GM12874 (cell line): ENCODE results near the gene MICOS13.

ENCODE experiments used
- TF ChIP-seq, protein P1 (sequence below): IDR thresholded peaks from 2 replicates; pipeline ENCODE4 v1.5.1; 2011; ENCODE audit warnings: low read depth, mild to moderate bottlenecking, control low read depth, low read length, moderate library complexity; ENCODE audit not compliant: insufficient read depth

MICOS13 gene

DNA sequence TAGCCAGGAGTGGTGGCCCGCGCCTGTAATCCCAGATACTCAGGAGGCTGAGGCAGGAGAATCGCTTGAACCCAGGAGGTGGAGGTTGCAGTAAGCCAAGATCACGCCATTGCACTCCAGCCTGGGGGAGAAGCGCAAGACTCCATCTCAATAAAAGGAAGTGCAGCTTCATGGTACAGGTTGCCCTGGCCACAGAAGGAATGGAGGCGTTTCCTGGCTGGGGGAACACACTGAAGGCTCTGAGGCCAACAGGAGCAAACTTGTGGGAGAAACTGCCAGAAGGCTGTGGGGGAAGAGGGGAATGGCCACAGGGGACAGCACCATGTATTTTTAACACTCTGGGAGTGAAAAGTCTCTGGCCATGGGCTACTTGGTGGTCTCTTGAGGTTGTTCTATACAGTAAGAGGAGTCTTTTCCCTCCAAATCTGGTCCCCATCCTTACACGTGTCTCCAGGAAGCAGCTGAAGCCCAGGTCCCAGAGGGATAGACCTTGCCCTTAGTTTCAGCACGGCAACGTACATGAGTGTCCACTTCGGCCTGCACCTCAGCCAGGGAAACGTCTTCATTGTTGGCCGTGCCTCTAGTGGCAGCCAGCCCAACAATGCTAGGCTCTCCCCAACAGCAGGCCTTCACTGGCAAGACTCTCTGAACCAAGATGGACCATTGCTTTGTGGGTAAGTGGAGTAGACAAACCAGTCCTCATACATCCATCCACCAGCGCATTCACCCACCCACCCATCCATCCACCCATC, 7.4 kb downstream of the MICOS13 start:
- TF ChIP-seq, protein P1, sequence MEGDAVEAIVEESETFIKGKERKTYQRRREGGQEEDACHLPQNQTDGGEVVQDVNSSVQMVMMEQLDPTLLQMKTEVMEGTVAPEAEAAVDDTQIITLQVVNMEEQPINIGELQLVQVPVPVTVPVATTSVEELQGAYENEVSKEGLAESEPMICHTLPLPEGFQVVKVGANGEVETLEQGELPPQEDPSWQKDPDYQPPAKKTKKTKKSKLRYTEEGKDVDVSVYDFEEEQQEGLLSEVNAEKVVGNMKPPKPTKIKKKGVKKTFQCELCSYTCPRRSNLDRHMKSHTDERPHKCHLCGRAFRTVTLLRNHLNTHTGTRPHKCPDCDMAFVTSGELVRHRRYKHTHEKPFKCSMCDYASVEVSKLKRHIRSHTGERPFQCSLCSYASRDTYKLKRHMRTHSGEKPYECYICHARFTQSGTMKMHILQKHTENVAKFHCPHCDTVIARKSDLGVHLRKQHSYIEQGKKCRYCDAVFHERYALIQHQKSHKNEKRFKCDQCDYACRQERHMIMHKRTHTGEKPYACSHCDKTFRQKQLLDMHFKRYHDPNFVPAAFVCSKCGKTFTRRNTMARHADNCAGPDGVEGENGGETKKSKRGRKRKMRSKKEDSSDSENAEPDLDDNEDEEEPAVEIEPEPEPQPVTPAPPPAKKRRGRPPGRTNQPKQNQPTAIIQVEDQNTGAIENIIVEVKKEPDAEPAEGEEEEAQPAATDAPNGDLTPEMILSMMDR = no peak

DNA sequence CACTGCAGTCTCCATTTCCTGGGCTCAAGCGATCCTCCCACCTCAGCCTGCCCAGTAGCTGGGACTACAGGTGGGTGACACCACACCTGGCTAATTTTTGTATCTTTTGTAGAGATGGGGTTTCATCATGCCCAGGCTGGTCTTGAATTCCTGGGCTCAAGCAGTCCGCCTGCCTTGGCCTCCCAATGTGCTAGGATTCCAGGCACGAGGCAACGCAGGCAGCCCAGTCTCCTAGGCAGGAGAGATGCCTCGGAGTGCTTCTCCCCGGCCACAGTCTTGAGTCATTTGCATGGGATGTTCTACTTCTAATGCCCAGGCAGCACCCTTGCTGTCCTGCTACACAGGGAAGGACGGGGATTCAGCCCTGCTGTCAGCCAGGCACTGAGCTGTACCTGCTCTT, 8.7 kb downstream of the MICOS13 start:
- TF ChIP-seq, protein P1 = no peak

DNA sequence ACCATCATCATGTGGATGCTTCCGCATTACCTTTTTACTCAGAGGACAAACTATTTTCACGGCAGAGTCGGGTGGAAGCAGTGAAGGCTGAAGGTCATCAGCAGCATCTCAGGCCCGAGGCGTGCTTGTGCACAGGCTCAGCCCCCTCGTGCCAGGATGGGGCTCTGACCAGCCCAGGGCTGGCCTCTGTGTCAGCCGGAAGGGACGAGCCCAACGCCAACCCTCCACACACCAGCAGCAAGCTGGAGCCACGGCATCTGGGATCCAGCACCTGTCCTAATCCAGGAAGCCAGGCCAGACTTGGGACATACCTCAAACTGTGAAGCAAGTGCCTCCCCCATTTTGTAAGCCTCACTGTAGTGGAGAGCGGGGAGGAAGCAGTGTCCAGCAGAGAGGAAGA, 11.1 kb downstream of the MICOS13 start:
- TF ChIP-seq, protein P1 = no peak

DNA sequence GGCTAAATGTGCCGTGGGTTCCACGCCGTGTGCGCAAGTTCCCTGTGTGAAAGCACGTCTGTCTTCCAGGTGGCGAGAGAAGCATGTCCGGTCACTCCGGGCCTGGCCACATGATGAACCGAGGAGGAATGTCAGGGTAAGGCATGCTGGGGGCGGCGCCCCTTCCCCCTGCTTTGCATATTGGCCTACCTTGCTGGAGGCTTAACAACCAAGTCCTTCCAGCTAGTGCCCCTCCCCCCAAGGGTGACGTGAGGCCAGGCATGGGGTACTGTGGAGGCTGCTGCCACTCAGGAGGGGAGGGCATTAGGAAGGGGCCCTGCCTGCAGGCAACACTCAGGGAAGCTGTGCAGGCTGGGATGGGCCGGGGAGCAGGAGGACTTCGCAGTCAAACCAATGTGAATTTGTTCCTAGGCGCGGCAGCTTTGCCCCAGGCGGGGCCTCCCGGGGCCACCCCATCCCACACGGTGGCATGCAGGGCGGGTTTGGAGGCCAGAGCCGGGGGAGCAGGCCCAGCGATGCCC, 12.5 kb downstream of the MICOS13 start:
- TF ChIP-seq, protein P1 = no peak

DNA sequence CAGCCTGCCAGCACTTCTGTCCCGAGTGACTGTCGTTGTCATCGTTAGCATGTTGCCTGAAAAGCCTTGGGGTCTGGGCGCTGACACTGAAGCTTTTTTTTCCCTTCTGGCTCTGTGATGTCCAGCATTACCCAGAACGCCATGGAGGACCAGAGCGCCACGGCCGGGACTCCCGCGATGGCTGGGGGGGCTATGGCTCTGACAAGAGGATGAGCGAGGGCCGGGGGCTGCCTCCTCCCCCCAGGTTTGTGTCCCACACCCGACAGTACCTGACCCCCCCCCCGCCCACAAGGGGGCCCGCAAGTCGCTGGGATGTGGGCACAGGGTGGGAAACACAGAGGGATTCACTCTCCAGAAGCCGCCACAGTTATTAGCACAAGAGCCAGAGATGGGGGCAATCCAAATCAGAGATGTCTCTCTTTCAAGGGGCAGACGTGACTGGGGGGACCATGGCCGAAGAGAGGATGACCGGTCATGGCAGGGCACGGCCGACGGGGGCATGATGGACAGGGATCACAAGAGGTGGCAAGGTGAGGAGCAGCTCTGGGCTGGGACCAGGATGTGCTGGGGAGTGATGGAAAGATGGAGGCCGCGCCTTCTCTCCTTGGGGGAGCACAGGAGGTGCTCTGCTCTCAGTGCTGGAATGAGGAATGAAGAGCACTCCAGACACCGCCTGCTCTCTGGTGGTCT, 13.2 kb downstream of the MICOS13 start:
- TF ChIP-seq, protein P1 = no peak

DNA sequence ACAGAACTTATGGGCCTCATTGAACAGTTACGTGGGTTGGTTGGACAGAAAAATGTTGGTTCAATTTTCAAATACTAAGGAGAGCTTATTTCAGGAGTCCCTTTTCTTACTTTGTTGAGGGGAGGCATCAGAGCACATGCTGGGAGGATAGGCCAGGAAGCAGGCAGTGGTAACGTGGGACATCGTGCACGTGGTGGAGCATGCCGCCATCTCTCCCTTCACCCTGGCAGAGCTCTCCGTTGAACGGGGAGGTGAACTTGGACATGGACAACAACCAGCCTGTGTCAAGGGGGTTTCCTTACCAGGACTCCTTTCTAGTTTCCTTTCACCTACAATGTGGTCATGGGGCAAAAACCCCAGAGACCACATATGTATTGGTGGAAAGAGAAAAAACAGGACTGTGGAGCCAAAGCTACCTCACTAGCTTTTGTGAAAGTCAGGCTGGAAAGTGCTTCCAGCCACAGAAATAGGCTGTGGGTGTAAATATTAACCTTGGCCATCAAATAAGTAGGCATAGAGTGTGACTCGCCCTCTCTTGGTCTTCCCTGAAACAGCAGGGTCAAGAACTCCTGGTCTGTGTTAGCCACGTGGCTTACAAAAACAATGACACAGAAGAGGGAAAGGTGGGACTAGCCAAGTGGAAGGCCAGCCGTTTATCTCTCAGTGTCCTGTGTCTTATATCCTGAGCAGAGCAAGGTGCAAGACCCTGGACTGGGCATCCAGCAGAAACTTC, 14.4 kb downstream of the MICOS13 start:
- TF ChIP-seq, protein P1 = no peak

DNA sequence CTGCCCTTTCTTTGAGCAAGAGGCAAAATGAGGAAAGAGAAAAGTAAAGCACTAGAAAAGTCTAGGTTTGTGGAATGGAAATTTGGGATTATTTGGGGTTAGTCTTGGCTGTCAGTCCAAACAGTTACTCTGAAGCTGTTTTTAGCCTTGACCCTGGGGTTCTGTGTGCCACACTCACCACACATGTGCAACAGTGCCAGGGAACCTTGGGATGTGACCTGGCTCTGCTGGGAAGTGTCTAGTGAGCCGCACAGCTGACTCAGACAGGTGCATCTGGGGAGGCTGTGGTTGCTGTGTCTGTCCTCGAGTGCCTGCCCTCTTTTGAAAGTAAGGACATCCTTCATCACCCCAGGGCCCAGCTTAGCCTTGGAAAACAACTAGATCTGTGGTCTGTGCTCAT, 15.8 kb downstream of the MICOS13 start:
- TF ChIP-seq, protein P1 = no peak
